ENCODE results near the gene COPS2. TPM values are rescaled to one million over a fixed set of nuclear protein-coding genes. Genes with fewer than 3 reads are reported as not detected.

Gene COPS2
- total and polyA plus RNA-seq, 10 of the 15 experiments (the other 5 are each of a cell fraction or from before 2014, with no cell fraction given), result 31.5 to 115 (median 76.3) TPM

GRCh38 chr15:49155834-49156627 is 632 bp upstream of the COPS2 start (continued):
- TF ChIP-seq ETV6 (conservative IDR thresholded peaks at IDR 0.05 in 1 of 2, IDR thresholded peaks at IDR 0.05 in 1 of 2; ENCODE audit: borderline replicate concordance in 1 of 2, low read depth in 1 of 2) (peak in 1 of 2 experiments; percentile 2; a peak in 1 of 4 replicates), ZSCAN29 (IDR thresholded peaks at IDR 0.05) (no peak), MXI1 (IDR thresholded peaks at IDR 0.05; ENCODE audit: low read depth, low read length) (no peak), RB1 (IDR thresholded peaks at IDR 0.05; ENCODE audit: borderline replicate concordance) (no peak), HSF1 (IDR thresholded peaks at IDR 0.05; ENCODE audit: low read depth, low read length) (no peak), YBX1 (IDR thresholded peaks at IDR 0.05) (no peak), NKRF (conservative IDR thresholded peaks at IDR 0.05) (peak; percentile 92), E2F8 (IDR thresholded peaks at IDR 0.05; ENCODE audit: low read depth, partially characterized antibody) (no peak), WRNIP1 (IDR thresholded peaks at IDR 0.05; ENCODE audit: borderline replicate concordance, low read depth, low read length) (no peak), PKNOX1 (IDR thresholded peaks at IDR 0.05) (no peak), SKIL (IDR thresholded peaks at IDR 0.05; ENCODE audit: low read depth, poor library complexity, severe bottlenecking) (no peak)
